IMR-90 (cell line): ENCODE measurements around the gene AKAP6. TPM values are rescaled to one million over a fixed set of nuclear protein-coding genes. Genes with fewer than 3 reads are reported as not detected.

ENCODE experiments used
- ATAC-seq: fragments of 200-7000 bp; cut with Tn5 transposase; 2 replicates; pipeline ENCODE4 v1.9.1; 2020; ENCODE audit warnings: low read depth, mild to moderate bottlenecking, moderate library complexity
- BruUV-seq: library from RNA; stranded (reverse); fragments of 400-500 nt; replicated peaks from 2 replicates; lab custom pipeline; 2021; lab: Mats Ljungman, UMichigan
- CTCF ChIA-PET: fragments of 300-600 bp; formaldehyde crosslinking; extraction: SDS; loops from one replicate; lab custom pipeline; 2021; ENCODE audit warnings: antibody characterized with exemption; lab: Yijun Ruan, JAX
- POLR2A ChIA-PET: fragments of 300-600 bp; sonication (Branson Sonifier 250); formaldehyde crosslinking; loops from one replicate; lab custom pipeline; 2022; ENCODE audit warnings: antibody characterized with exemption; ENCODE audit not compliant: unreplicated experiment; lab: Charles Lee
- DNase-seq: peaks from one replicate; pipeline ENCODE4 v3.0.0; 2013
- H2AFZ ChIP-seq: replicated peaks from 2 replicates; pipeline ENCODE3; 2013; ENCODE audit warnings: low read length, mild to moderate bottlenecking; ENCODE audit not compliant: poor library complexity
- H2AK5ac ChIP-seq: 2 replicates; pipeline ENCODE4 v1.6.1; 2013; ENCODE audit warnings: low read depth, low read length, inconsistent platforms
- H2AK9ac ChIP-seq: replicated peaks from 2 replicates; pipeline ENCODE3; 2013; ENCODE audit warnings: mild to moderate bottlenecking, low read depth, low read length, moderate library complexity; ENCODE audit not compliant: poor library complexity
- H2BK120ac ChIP-seq: 2 replicates; pipeline ENCODE4 v1.6.1; 2013; ENCODE audit warnings: low read depth, low read length, inconsistent platforms
- H2BK15ac ChIP-seq: 3 replicates; pipeline ENCODE4 v1.6.1; 2013; ENCODE audit warnings: low read depth, low read length, inconsistent platforms
- H2BK20ac ChIP-seq: 2 replicates; pipeline ENCODE4 v1.6.1; 2013; ENCODE audit warnings: low read depth, mild to moderate bottlenecking, inconsistent platforms, low read length, moderate library complexity
- H2BK5ac ChIP-seq: 2 replicates; pipeline ENCODE4 v1.6.1; 2013; ENCODE audit warnings: mild to moderate bottlenecking, low read depth, low read length, inconsistent platforms; ENCODE audit not compliant: poor library complexity, severe bottlenecking
- H3K14ac ChIP-seq: replicated peaks from 2 replicates; pipeline ENCODE4 v1.6.1; 2013; ENCODE audit warnings: low read depth, low read length, inconsistent platforms
- H3K18ac ChIP-seq: 2 replicates; pipeline ENCODE4 v1.6.1; 2013; ENCODE audit warnings: low read depth, low read length, control low read depth
- H3K23ac ChIP-seq: 2 replicates; pipeline ENCODE4 v1.6.1; 2013; ENCODE audit warnings: low read depth, low read length, inconsistent platforms
- H3K27ac ChIP-seq: 2 replicates; pipeline ENCODE4 v1.5.1; 2013; ENCODE audit warnings: mild to moderate bottlenecking, control low read depth, low read length; ENCODE audit not compliant: insufficient read depth
- H3K27me3 ChIP-seq: 2 replicates; pipeline ENCODE4 v1.6.1; 2013; ENCODE audit warnings: low read length; ENCODE audit not compliant: control insufficient read depth, insufficient read depth
- H3K36me3 ChIP-seq: 2 replicates; pipeline ENCODE4 v1.6.1; 2013; ENCODE audit warnings: low read length, mixed read lengths; ENCODE audit not compliant: control insufficient read depth, insufficient read depth
- H3K4ac ChIP-seq: 2 replicates; pipeline ENCODE4 v1.6.1; 2013; ENCODE audit warnings: low read depth, low read length, inconsistent platforms
- H3K4me1 ChIP-seq: 2 replicates; pipeline ENCODE4 v1.6.1; 2013; ENCODE audit warnings: low read length, mixed read lengths; ENCODE audit not compliant: control insufficient read depth, insufficient read depth
- H3K4me2 ChIP-seq: 2 replicates; pipeline ENCODE4 v1.6.1; 2013; ENCODE audit warnings: low read depth, mild to moderate bottlenecking, control low read depth, low read length, moderate library complexity
- H3K4me3 ChIP-seq: 2 replicates; pipeline ENCODE4 v1.5.1; 2013; ENCODE audit warnings: low read depth, mild to moderate bottlenecking, control low read depth, low read length, moderate library complexity; ENCODE audit not compliant: insufficient read depth
- H3K56ac ChIP-seq: 2 replicates; pipeline ENCODE4 v1.6.1; 2013; ENCODE audit warnings: low read length, inconsistent platforms; ENCODE audit not compliant: insufficient read depth; ENCODE audit errors: extremely low read depth
- H3K79me1 ChIP-seq, 2 experiments: 2 replicates each; pipeline ENCODE4 v1.6.1; 2013; ENCODE audit warnings: low read length in 2 of 2, inconsistent platforms in 1 of 2, low read depth in 1 of 2
- H3K9ac ChIP-seq: 2 replicates; pipeline ENCODE4 v1.6.1; 2013; ENCODE audit warnings: low read depth, low read length, control low read depth
- H3K9me1 ChIP-seq: 2 replicates; pipeline ENCODE4 v1.6.1; 2013; ENCODE audit warnings: low read length, inconsistent platforms; ENCODE audit not compliant: insufficient read depth
- H3K9me3 ChIP-seq: 2 replicates; pipeline ENCODE4 v1.6.1; 2013; ENCODE audit warnings: low read length; ENCODE audit not compliant: control insufficient read depth, insufficient read depth
- H4K20me1 ChIP-seq: 2 replicates; pipeline ENCODE4 v1.6.1; 2013; ENCODE audit warnings: low read length, inconsistent platforms; ENCODE audit not compliant: insufficient read depth
- H4K5ac ChIP-seq: 2 replicates; pipeline ENCODE4 v1.6.1; 2013; ENCODE audit warnings: mild to moderate bottlenecking, low read depth, low read length, control low read depth
- H4K8ac ChIP-seq, 2 experiments: 2 replicates each; pipeline ENCODE4 v1.6.1; 2013; ENCODE audit warnings: low read depth in 2 of 2, low read length in 2 of 2, control low read depth in 1 of 2, inconsistent platforms in 1 of 2
- H4K91ac ChIP-seq: 2 replicates; pipeline ENCODE4 v1.6.1; 2013; ENCODE audit warnings: low read depth, low read length, inconsistent platforms; ENCODE audit not compliant: insufficient read depth
- CEBPB ChIP-seq: IDR thresholded peaks from 2 replicates; pipeline ENCODE4 v1.6.1; 2012; ENCODE audit warnings: low read depth, low read length, improper control_type of control experiment
- MAZ ChIP-seq: IDR thresholded peaks from 2 replicates; pipeline ENCODE4 v1.6.1; 2012; ENCODE audit warnings: low read depth, mild to moderate bottlenecking, low read length, improper control_type of control experiment, moderate library complexity, borderline replicate concordance
- RAD21 ChIP-seq: IDR thresholded peaks from 2 replicates; pipeline ENCODE4 v1.6.1; 2012; ENCODE audit warnings: low read length, improper control_type of control experiment
- RCOR1 ChIP-seq: IDR thresholded peaks from 2 replicates; pipeline ENCODE4 v1.6.1; 2012; ENCODE audit warnings: mild to moderate bottlenecking, low read length, improper control_type of control experiment; ENCODE audit not compliant: insufficient replicate concordance
- RFX5 ChIP-seq: IDR thresholded peaks from 2 replicates; pipeline ENCODE4 v1.8.0; 2012; ENCODE audit warnings: low read depth, mild to moderate bottlenecking, low read length, moderate library complexity
- dilution Hi-C: fragments of 300-500 bp; cut with HindIII; formaldehyde crosslinking; loops from one replicate; pipeline ENCODE4 v1.14.3; 2018; ENCODE audit warnings: low sequenced_read_pairs; ENCODE audit not compliant: unreplicated experiment
- in situ Hi-C: fragments of 300-500 bp; cut with MboI; formaldehyde crosslinking; loops from 3 replicates; pipeline ENCODE4 v1.14.3; 2019; ENCODE audit warnings: low sequenced_read_pairs, inconsistent platforms, mixed read lengths
- intact Hi-C: fragments of 100-400 bp; cut with micrococcal nuclease; formaldehyde crosslinking; loops from 2 replicates; pipeline ENCODE4 v1.10.0; 2022
- polyA plus RNA-seq, 3 experiments: library from polyadenylated mRNA; depleted of rRNA; stranded (reverse); fragments of >200 nt; gene quantifications; 2 replicates each; pipeline ENCODE4 v1.2.3, GENCODE V29; 2012; ENCODE audit warnings: low replicate concordance in 1 of 3
- total RNA-seq: library from RNA; depleted of rRNA; stranded (reverse); fragments of >200 nt; gene quantifications from 2 replicates; pipeline ENCODE4 v1.2.3, GENCODE V29; 2012

AKAP6 gene
- total and polyA plus RNA-seq, 2 of the 4 experiments (the other 2 are of a cell fraction): 0.22 to 1.6 TPM

GRCh38 chr14:32397861-32398640 lies 69.0 kb downstream of the AKAP6 start:
- Histone ChIP-seq H3K27me3 (peaks cover 7% of the 10 kb centered on the region), H3K14ac (no peak overlapping the region), H3K4me3 (no peak overlapping the region), H2AK9ac (no peak overlapping the region), H3K56ac (no peak overlapping the region), H2BK120ac (no peak overlapping the region), H2BK15ac (no peak overlapping the region), H3K9ac (no peak overlapping the region), H3K4me2 (no peak overlapping the region), H3K79me1 (no peaks in the 10 kb centered on the region), H4K8ac (no peak overlapping the region), H2AK5ac (no peak overlapping the region), H3K9me3 (no peaks in the 10 kb centered on the region), H4K91ac (peak overlapping the region; percentile 28; the same call in 1 of the 2 replicates), H3K18ac (no peak overlapping the region), H3K4ac (no peak overlapping the region), H3K36me3 (no peaks in the 10 kb centered on the region), H3K23ac (no peak overlapping the region), H3K9me1 (0 out of 2 replicates have a peak, but pooled peaks cover 2% of the 10 kb centered on the region), H3K27ac (no peak overlapping the region), H4K20me1 (no peaks in the 10 kb centered on the region), H2BK20ac (no peak overlapping the region), H2AFZ (no peak overlapping the region), H3K4me1 (peaks cover 2% of the 10 kb centered on the region; the same call in 1 of the 2 replicates), H2BK5ac (no peak overlapping the region), H4K5ac (no peak overlapping the region)
- TF ChIP-seq RFX5 (no peak), CEBPB (peak; percentile 67), MAZ (no peak), RAD21 (no peak), RCOR1 (no peak)
- DNase-seq (peak; percentile 44), ATAC-seq (peak; percentile 59)
- intact Hi-C loops (no loop called here), dilution Hi-C loops (no loop called here), in situ Hi-C loops (no loop called here)
- ChIA-PET POLR2A (no interaction called here), CTCF (no interaction called here)
- BruUV-seq: no TSS peak
